HG03558 (cell line): ENCODE data around the gene ABTB2.
"Not testable (repeated sequence)": the region's sequence is repeated elsewhere in the genome, so short reads cannot be mapped to it uniquely, and the experiment has no call there.

Experiments used
- ATAC-seq: cut with Tn5 transposase; IDR thresholded peaks from one replicate; pipeline ENCODE4 v1.9.1; 2021; ENCODE audit warnings: moderate number of reproducible peaks; ENCODE audit not compliant: unreplicated experiment; ENCODE audit errors: extremely low read depth

Gene ABTB2

DNA sequence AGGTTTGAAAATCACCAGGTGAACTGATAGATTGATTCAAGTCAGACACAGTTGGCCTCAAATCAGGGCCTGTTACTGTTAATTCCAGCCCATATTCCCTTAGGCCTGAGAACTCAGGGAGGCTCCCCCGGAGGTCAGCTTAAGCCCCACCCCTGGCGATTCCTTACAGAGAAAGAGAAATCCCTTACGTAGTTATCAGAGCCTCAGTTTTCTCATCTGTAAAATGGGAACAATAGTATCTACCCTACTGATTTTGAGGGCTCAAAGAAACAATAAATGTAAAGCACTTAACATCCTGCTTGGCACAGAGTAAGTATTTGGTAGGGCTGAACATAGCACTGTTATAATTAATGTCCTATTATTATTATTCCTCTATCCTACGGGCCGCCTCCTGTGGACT, 158.3 kb downstream of the ABTB2 start:
- no peak for ATAC-seq

GRCh38 chr11:34198523-34198922, 159.3 kb downstream of the ABTB2 start:
- ATAC-seq = no peak

- no peak for ATAC-seq
Measured at GRCh38 chr11:34197256-34197655, 160.6 kb downstream of the ABTB2 start.

DNA sequence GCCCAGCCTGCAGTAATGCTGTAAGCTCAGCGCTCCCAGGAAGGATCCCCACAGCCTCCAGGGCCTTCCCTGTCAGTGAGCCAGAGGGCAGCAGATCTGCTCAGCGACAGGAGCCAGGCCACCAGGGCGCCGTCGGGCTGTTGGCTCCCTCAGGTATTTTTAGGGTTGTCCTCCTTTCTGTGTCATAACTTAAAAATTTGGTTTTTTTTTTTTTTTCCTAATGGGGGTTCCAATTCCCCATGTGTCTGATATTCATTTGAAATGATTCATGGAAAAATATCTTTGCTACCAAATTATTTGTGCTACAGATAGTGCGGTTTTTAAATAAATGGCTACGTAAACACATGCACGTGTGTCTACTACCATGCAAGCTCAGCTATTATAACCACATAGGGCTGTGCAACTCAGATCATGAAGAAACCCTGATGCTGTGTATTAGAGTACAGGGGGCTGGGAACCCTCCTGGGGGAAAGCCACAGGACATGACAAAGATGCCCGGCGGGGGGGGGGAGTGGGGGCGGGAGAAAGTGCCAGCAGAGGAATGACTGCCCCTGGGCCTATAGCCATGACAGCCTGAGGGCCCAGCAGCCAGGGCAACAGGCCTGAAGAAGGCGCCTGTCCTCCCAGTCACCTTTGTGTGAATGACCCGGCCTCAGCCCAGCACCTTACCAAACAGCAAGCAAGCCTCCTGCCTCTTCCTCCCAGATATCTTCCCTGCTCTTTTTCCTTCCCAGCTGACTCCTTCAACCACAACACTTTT, 163.1 kb downstream of the ABTB2 start:
- no peak for ATAC-seq

DNA sequence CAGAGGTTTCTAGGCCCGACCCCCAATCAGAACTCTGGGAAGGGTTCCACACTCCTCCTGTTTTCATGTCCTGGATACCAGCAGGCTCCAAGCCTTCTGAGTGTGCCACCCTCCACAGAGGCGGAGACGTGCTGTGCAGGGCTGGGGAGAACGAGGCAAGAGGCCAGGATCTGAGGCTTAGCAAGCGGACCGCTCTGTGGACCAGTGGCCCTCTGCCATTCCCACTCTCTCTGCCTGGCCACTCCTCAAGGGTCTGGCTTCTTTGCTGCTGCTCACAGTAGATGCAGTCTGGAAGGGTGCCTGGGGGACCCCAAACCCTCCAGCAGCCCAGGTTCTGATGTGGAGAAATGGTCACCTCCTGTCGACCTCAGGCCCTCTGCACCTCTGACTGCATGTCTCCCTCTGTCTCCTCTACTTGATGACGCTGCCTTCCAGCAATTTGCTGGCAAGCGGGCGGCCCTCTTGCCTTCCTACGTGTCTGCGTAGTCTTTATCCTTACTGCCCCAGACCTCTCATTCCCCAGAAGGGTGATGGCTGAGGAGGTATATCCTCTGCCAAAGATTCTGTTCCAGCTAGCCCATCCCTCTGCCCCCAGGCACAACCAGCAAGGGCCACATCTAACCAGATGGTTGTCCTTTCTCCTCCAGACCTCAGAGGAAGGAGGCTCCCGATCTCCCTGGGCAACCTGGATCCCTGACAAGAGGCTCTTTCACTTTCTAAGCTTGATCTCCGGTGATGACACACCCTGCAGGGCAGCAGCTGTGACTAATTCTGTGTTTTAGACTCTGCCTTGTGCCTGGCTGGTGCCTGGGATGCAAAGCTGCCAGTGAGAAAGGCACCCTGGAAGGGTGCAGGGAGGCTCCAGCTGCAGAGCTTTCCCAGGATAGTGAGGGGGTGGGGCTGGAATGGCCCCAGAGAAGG, 165.1 kb downstream of the ABTB2 start:
- no peak for ATAC-seq

GRCh38 chr11:34191578-34191977, 166.2 kb downstream of the ABTB2 start:
- ATAC-seq = no peak

DNA sequence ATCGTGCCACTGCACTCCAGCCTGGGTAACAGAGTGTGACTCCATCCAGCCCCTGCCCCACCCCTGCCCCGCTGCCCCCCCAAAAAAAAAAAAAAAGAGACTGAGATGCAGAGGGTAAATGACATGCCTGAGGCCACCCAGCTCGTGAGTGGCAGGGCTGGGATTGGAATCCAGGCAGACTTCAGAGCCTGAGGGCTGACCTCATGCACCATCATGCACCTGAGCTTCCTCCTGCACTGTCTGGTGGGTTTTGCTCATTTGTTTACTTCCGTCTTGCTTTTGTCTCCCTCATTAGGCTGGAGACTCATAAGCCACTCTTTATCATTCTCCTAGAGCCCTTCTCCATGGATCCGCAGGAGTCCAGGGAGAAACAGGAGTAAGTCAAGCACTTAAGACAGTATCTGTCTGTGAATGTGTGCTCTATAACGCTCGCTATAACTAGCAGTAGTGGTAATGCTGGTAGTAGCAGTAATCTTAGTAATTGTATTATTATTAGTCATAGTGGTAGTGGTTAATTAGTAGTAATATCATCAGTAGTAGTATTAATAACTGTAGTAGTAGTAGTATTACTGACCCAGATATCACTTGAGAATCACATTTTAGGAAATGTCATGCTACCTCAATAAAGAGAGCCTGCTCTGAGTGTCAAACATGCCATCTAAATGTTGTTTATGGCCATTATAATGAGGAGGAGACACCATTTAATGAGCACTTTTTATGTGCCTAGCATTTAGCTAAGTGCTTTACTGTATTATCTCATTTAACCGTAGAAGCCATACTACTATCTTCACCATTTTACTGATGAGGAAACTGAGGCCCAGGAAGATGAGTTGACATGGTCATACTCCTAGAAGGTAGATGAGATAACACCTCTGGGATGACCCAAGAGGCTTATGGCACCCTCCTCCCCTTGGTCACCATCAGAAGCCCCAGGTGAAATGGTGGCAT, 167.3 kb downstream of the ABTB2 start:
- ATAC-seq = no peak

- ATAC-seq = no peak
Measured at GRCh38 chr11:34189191-34189590, 168.6 kb downstream of the ABTB2 start.

GRCh38 chr11:34188181-34188580, 169.6 kb downstream of the ABTB2 start:
- ATAC-seq = no peak

- ATAC-seq = no peak
Measured at GRCh38 chr11:34185926-34186841, 171.6 kb downstream of the ABTB2 start.

DNA sequence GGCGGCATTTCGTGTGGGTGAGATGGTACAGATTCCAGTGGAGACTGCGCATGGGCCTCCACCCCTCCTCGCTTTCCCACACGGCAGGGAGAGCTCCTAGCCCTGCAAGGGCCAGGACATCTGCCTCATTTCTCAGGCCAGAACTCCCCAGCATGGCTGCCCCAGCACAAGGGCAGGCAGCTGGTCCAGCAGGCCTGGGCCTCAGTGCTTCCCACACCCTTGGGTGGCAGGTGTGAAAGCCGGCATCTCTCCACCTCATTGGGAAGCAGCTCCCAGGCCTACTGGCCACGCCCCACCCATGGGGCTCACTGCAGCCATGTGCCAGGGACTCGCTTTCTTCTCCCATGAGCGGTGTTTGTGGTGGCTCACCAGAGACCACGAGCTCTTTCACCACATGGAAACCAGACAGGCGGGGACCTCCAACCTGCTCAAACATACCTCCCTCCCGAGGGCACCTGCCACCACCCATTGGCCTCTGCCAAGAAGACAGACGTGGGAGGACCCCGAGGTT, 173.2 kb downstream of the ABTB2 start:
- no peak for ATAC-seq

DNA sequence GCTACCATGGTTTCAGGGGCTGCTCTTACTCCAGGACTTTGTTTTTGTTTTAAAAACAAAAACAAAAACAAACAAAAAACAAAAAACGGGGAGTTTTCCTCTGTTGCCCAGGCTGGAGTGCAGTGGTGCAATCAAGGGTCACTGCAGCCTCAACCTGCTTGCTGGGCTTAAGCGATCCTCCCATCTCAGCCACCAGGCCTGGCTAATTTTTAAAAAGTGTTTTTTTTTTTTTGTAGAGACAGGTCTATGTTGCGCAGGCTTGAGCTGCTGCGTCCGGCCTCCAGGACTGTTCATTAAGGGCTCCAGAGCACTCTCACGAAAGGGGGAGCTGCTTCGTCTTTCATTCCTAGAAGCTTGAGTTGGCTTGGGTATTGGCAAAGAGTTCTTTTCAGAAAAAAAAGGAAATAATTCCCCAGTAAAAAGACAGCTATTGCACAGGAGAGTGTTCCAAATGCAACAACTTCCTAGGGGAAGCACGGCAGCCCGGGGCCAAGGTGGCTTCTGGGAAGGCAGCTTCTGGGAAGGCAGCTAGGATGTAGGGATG, 173.9 kb downstream of the ABTB2 start:
- no peak for ATAC-seq

GRCh38 chr11:34182921-34183685, 174.7 kb downstream of the ABTB2 start:
- ATAC-seq = no peak

- no peak for ATAC-seq
Measured at GRCh38 chr11:34182425-34182824, 175.4 kb downstream of the ABTB2 start.

DNA sequence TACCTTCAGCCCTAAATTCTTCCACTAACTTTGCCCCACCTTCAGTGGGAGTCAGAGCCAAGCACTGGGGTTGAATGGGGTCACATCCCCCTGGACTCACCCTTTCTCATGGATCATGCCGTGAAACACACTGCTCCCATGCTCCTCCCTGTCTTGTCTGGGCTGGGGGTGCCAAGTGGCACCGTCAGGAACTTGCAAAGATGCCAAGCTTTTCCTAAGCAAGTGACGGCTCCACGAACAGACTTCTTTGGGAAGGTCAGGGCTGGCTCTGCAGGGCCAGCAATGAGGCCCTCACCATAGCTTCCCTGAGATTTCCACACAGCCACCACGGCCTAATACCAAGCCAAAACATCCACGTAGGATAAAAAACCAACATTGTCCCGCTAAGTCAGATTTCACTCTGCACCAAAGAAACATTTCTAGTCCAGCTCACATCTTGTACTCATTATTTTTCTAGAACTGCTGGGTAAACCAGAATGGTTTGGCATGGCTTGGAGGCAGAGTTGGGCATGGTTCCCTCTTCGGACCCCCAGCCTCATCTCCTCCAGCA, 175.9 kb downstream of the ABTB2 start:
- ATAC-seq = no peak

GRCh38 chr11:34181251-34181650, 176.6 kb downstream of the ABTB2 start:
- no peak for ATAC-seq

DNA sequence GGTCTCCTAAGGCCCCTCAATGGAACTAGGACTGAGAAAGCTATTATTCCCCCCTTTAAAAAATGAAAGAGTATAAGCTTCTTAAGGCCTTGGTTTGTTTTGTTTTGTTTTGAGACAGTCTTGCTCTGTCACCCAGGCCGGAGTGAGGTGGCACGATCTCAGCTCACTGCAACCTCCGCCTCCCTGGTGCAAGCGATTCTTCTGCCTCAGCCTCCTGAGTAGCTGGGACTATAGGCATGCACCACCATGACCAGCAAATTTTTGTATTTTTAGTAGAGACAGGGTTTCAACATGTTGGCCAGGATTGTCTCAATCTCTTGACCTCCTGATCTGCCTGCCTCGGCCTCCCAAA, 177.0 kb downstream of the ABTB2 start:
- ATAC-seq = not testable (repeated sequence)
